RWPE2 (cell line): ENCODE results near the gene DUSP16.
"Not testable (repeated sequence)": the region's sequence is repeated elsewhere in the genome, so short reads cannot be mapped to it uniquely, and the experiment has no call there.

Experiments
- ATAC-seq: fragments of 200-7000 bp; cut with Tn5 transposase; 3 replicates; pipeline ENCODE4 v1.9.1; 2021; ENCODE audit warnings: low read depth
- DNase-seq: peaks from one replicate; pipeline ENCODE4 v3.0.0-alpha.2; 2020; ENCODE audit warnings: low spot score
- H3K27ac ChIP-seq: fragments of 450-650 bp; 2 replicates; pipeline ENCODE4 v1.5.1; 2017; ENCODE audit warnings: mild to moderate bottlenecking; ENCODE audit not compliant: poor library complexity, severe bottlenecking
- H3K27me3 ChIP-seq: fragments of 250-450 bp; sonication (Bioruptor Pico); 2 replicates; pipeline ENCODE4 v1.5.1; 2021; ENCODE audit warnings: mild to moderate bottlenecking, moderate library complexity; ENCODE audit not compliant: insufficient read depth, poor library complexity, severe bottlenecking
- H3K36me3 ChIP-seq: fragments of 250-450 bp; sonication (Bioruptor Pico); 2 replicates; pipeline ENCODE4 v1.5.1; 2020; ENCODE audit warnings: low read depth, mild to moderate bottlenecking, moderate library complexity
- H3K4me1 ChIP-seq: fragments of 250-450 bp; sonication (Bioruptor Pico); 2 replicates; pipeline ENCODE4 v1.5.1; 2021; ENCODE audit warnings: mild to moderate bottlenecking, moderate library complexity; ENCODE audit not compliant: insufficient read depth, poor library complexity, severe bottlenecking
- H3K4me3 ChIP-seq: fragments of 250-450 bp; sonication (Bioruptor Pico); 2 replicates; pipeline ENCODE4 v1.5.1; 2021; ENCODE audit warnings: mild to moderate bottlenecking, moderate library complexity; ENCODE audit not compliant: severe bottlenecking
- H3K9me3 ChIP-seq: fragments of 250-450 bp; sonication (Bioruptor Pico); 2 replicates; pipeline ENCODE4 v1.5.1; 2021; ENCODE audit warnings: mild to moderate bottlenecking, moderate library complexity; ENCODE audit not compliant: severe bottlenecking
- TF ChIP-seq, protein P1 (sequence below): fragments of 450-650 bp; IDR thresholded peaks from one replicate; pipeline ENCODE4 v1.5.1; 2017; ENCODE audit warnings: mild to moderate bottlenecking, moderate library complexity; ENCODE audit not compliant: poor library complexity, severe bottlenecking

Gene DUSP16

DNA sequence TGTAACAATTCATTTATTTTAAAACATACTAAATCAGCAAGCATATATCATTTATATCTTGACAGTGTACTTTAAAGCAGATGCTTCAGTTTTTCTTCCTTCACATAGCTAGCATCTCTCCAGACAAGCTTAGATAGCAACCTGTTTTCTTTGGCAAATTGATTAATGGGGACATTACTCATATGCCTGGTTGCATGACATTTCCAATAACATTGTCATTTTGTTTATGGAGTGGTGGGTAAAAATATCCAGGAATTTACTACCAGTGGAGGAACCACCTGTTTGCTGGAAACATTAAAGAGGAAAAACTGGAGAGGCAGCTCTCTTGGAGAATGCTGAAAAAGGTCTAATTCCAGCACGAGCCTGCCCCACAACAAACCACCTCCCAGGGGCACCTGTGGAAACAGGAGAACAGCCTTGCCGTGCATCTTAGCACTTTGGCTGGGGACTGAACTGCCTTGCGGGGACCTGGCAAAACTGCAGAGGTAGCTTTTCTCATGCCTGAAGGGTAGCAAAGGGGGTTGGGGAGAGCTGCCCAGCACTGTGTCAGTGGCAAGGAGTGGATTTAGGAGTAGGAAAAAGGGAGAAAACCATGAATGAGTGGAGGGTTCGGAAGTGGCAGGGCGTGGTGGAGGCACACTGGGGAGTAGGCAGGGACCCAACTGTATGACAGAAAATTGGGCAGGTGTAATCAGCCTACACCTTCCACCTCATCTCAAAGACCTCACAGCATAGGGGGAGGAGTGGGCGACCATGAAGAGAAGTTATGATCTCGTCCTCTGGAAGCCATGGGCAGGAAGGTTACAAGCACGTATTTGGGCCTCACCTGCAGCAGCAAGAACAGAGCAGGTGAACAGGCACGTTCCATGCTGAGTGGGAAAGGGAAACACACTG, 37.3 kb upstream of the DUSP16 start:
- TF ChIP-seq, protein P1, sequence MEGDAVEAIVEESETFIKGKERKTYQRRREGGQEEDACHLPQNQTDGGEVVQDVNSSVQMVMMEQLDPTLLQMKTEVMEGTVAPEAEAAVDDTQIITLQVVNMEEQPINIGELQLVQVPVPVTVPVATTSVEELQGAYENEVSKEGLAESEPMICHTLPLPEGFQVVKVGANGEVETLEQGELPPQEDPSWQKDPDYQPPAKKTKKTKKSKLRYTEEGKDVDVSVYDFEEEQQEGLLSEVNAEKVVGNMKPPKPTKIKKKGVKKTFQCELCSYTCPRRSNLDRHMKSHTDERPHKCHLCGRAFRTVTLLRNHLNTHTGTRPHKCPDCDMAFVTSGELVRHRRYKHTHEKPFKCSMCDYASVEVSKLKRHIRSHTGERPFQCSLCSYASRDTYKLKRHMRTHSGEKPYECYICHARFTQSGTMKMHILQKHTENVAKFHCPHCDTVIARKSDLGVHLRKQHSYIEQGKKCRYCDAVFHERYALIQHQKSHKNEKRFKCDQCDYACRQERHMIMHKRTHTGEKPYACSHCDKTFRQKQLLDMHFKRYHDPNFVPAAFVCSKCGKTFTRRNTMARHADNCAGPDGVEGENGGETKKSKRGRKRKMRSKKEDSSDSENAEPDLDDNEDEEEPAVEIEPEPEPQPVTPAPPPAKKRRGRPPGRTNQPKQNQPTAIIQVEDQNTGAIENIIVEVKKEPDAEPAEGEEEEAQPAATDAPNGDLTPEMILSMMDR: no peak
- no peaks in the 10 kb centered on the region for H3K27me3 ChIP-seq
- H3K4me1 ChIP-seq: no peaks in the 10 kb centered on the region
- H3K9me3 ChIP-seq: no peaks in the 10 kb centered on the region
- no peak overlapping the region for H3K4me3 ChIP-seq
- no peak for ATAC-seq
- H3K36me3 ChIP-seq: no peaks in the 10 kb centered on the region
- no peak for DNase-seq
- H3K27ac ChIP-seq: no peak overlapping the region

DNA sequence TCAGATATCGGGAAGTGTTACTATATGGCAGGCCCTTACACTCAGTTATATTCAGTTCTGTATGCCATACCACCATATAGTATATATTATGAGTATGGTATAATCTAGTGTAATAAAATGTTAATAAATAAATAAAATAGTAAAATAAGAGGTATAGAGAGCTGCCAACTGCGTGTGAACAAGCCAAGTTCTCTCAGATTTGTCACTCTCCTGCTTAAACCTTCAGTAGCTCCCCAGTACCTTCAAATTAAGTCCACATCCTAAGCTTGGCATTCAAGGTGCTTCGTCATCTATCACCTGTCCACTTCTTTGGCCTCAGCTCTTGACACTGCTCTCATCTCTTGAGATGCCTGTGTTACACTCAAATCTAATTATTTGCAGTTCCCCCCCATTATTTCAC, 36.2 kb upstream of the DUSP16 start:
- H3K36me3 ChIP-seq: no peaks in the 10 kb centered on the region
- TF ChIP-seq, protein P1: no peak
- no peak for ATAC-seq
- no peaks in the 10 kb centered on the region for H3K9me3 ChIP-seq
- no peaks in the 10 kb centered on the region for H3K27me3 ChIP-seq
- no peak for DNase-seq
- no peak overlapping the region for H3K4me3 ChIP-seq
- H3K4me1 ChIP-seq: no peaks in the 10 kb centered on the region
- H3K27ac ChIP-seq: no peak overlapping the region

DNA sequence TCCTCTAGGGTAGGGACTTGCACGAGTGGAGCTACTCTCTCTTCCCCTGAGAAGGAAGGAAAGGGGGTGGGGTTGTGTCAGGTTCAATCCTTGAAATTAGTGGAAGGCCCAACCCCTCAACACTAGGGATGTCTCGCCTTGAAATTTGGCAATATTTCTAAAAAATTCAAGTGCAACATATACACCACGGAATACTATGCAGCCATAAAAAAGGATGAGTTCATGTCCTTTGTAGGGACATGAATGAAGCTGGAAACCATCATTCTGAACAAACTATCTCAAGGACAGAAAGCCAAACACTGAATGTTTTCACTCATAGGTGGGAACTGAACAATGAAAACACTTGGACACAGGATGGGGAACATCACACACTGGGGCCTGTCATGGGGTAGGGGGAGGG, 33.9 kb upstream of the DUSP16 start:
- not testable (repeated sequence) for H3K9me3 ChIP-seq, H3K36me3 ChIP-seq, H3K4me3 ChIP-seq, H3K4me1 ChIP-seq, DNase-seq, ATAC-seq, H3K27ac ChIP-seq, H3K27me3 ChIP-seq

DNA sequence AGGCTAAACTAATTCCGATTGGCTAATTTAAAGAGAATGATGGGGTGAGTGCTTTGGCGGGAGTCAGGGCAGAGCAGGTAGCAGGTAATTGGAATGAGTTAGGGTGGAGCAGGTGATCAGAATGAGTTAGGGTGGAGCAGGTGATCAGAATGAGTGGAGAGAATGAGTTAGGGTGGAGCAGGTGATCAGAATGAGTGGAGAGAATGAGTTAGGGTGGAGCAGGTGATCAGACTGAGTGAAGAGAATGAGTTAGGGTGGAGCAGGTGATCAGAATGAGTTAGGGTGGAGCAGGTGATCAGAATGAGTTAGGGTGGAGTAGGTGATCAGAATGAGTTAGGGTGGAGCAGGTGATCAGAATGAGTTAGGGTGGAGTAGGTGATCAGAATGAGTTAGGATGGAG, 33.3 kb upstream of the DUSP16 start:
- not testable (repeated sequence) for H3K9me3 ChIP-seq, H3K4me1 ChIP-seq, H3K4me3 ChIP-seq, H3K27ac ChIP-seq, ATAC-seq, DNase-seq, H3K27me3 ChIP-seq, H3K36me3 ChIP-seq

GRCh38 chr12:12592930-12593329, 30.3 kb upstream of the DUSP16 start:
- H3K27me3 ChIP-seq: no peaks in the 10 kb centered on the region
- H3K27ac ChIP-seq: no peak overlapping the region
- ATAC-seq: 0 out of 3 replicates have a peak, but pooled peaks have one; percentile 33
- no peaks in the 10 kb centered on the region for H3K9me3 ChIP-seq
- DNase-seq: no peak
- H3K36me3 ChIP-seq: no peaks in the 10 kb centered on the region
- H3K4me3 ChIP-seq: no peak overlapping the region
- TF ChIP-seq, protein P1: no peak
- no peaks in the 10 kb centered on the region for H3K4me1 ChIP-seq

- H3K27me3 ChIP-seq: no peaks in the 10 kb centered on the region
- TF ChIP-seq, protein P1: no peak
- DNase-seq: no peak
Observed at GRCh38 chr12:12590961-12591360, 28.3 kb upstream of the DUSP16 start.

GRCh38 chr12:12588436-12588835, 25.8 kb upstream of the DUSP16 start:
- H3K9me3 ChIP-seq, H3K27me3 ChIP-seq, H3K36me3 ChIP-seq, H3K27ac ChIP-seq, ATAC-seq, H3K4me3 ChIP-seq, DNase-seq: not testable (repeated sequence)
- H3K4me1 ChIP-seq: peaks cover 11% of the 10 kb centered on the region

More at GRCh38 chr12:12590961-12591360, 28.3 kb upstream of the DUSP16 start:
- Histone ChIP-seq H3K9me3 (no peaks in the 10 kb centered on the region), H3K36me3 (no peaks in the 10 kb centered on the region), H3K4me3 (no peak overlapping the region), H3K4me1 (peaks cover 11% of the 10 kb centered on the region), H3K27ac (no peak overlapping the region)
- no peak for ATAC-seq
